Esophagus muscularis mucosa (tissue), 3 donors: ENCODE results near the gene DBNL.

Source experiments
- CTCF ChIP-seq, 3 experiments: fragments of 200-600 bp in 2 of 3; fragments of 450-650 bp in 1 of 3; sonication (generic) in 2 of 3; IDR thresholded peaks; one replicate each; pipeline ENCODE4 v1.5.1; 2017 to 2019; ENCODE audit warnings: antibody characterized with exemption in 3 of 3, mild to moderate bottlenecking in 2 of 3, moderate library complexity in 1 of 3
- POLR2A ChIP-seq: fragments of 450-650 bp; IDR thresholded peaks from one replicate; pipeline ENCODE4 v1.6.1; 2017; ENCODE audit warnings: antibody characterized with exemption, moderate library complexity, mild to moderate bottlenecking, low read depth

- no peak for TF ChIP-seq POLR2A
- no peak for TF ChIP-seq CTCF (IDR thresholded peaks at IDR 0.05)
Observed at GRCh38 chr7:44086627-44087026, 42.1 kb downstream of the DBNL start.
